Glutamatergic neuron (in vitro differentiated cells): ENCODE results near the gene APH1B. TPM values are rescaled to one million over a fixed set of nuclear protein-coding genes. Genes with fewer than 3 reads are reported as not detected.

Source experiments
- DNase-seq: peaks from one replicate; pipeline ENCODE4 v3.0.0; 2022
- H3K27ac Mint-ChIP-seq: one replicate; pipeline ENCODE4 v1.8.0; 2020; ENCODE audit warnings: mild to moderate bottlenecking, mixed read lengths, inconsistent platforms; ENCODE audit not compliant: unreplicated experiment
- H3K27me3 Mint-ChIP-seq: one replicate; pipeline ENCODE4 v1.8.0; 2020; ENCODE audit warnings: mild to moderate bottlenecking, moderate library complexity, mixed read lengths, inconsistent platforms; ENCODE audit not compliant: unreplicated experiment
- H3K36me3 Mint-ChIP-seq: one replicate; pipeline ENCODE4 v1.8.0; 2020; ENCODE audit warnings: mild to moderate bottlenecking, mixed read lengths, inconsistent platforms; ENCODE audit not compliant: unreplicated experiment
- H3K4me1 Mint-ChIP-seq: one replicate; pipeline ENCODE4 v1.8.0; 2020; ENCODE audit warnings: mild to moderate bottlenecking, low read depth, mixed read lengths, inconsistent platforms; ENCODE audit not compliant: unreplicated experiment
- H3K4me3 Mint-ChIP-seq: one replicate; pipeline ENCODE4 v1.8.0; 2020; ENCODE audit warnings: mild to moderate bottlenecking, mixed read lengths, inconsistent platforms; ENCODE audit not compliant: unreplicated experiment
- H3K9me3 Mint-ChIP-seq: one replicate; pipeline ENCODE4 v1.8.0; 2020; ENCODE audit warnings: mild to moderate bottlenecking, moderate library complexity, mixed read lengths, inconsistent platforms; ENCODE audit not compliant: unreplicated experiment
- CTCF ChIP-seq: fragments of 200-600 bp; sonication (generic); IDR thresholded peaks from one replicate; pipeline ENCODE4 v1.5.0; 2021; ENCODE audit not compliant: partially characterized antibody, unreplicated experiment
- total RNA-seq: library from RNA; stranded (reverse); fragmentation: NEBNext Ultra II Directional; extraction: Animal tissue kit (Norgen Biotek cat#: 25700); gene quantifications from one replicate; pipeline ENCODE4 v1.2.1, GENCODE V29; 2021; ENCODE audit not compliant: unreplicated experiment

The APH1B gene
- total RNA-seq, 1 donor from 2014 or later = 27.8 TPM

GRCh38 chr15:63264688-63265293, 12.6 kb upstream of the APH1B start:
- Mint-ChIP-seq H3K27me3 (no peaks in the 10 kb centered on the region), H3K4me1 (peaks cover 10% of the 10 kb centered on the region), H3K4me3 (no peak overlapping the region), H3K27ac (no peak overlapping the region), H3K9me3 (peaks cover 1% of the 10 kb centered on the region), H3K36me3 (peaks cover 4% of the 10 kb centered on the region)
- DNase-seq = no peak
- no peak for TF ChIP-seq CTCF

GRCh38 chr15:63274427-63274826, 3.0 kb upstream of the APH1B start:
- TF ChIP-seq CTCF = no peak
- Mint-ChIP-seq H3K9me3 (peaks cover 2% of the 10 kb centered on the region), H3K27me3 (peaks cover 1% of the 10 kb centered on the region), H3K27ac (peak overlapping the region; percentile 11), H3K36me3 (peaks cover 6% of the 10 kb centered on the region), H3K4me3 (peak overlapping the region; percentile 23), H3K4me1 (peaks cover 15% of the 10 kb centered on the region)
- no peak for DNase-seq

- DNase-seq = no peak
- peaks cover 2% of the 10 kb centered on the region for H3K9me3 Mint-ChIP-seq
Measured at GRCh38 chr15:63276342-63277037, 915 bp upstream of the APH1B start.

DNA sequence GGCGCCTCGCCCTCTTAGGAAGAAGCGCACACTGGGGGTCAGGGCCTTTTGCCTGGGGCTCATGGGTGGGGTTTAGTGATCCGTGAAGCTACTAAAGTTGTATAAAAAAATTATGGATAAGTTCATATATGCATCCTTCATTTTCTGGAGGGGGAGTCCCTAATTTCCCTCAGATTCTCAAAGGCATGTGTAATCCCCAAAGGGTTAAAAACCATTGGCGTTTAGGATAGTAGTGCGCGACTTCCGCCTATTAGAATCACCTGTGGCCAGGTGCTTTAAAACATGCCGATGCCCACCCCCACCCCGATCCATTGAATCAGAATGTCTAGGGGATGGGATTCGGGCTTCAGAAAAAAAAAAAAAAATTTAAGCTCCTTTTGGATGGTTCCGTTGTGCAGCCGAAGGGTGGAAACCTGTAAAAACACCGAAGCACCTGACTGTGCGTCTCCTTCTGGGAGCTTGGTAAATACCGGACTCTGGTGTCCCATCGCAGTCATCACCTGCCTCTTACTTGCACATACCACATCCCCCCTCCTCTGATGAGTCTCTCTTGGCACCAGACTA, 570 bp downstream of the APH1B start:
- H3K27me3 Mint-ChIP-seq = no peaks in the 10 kb centered on the region
- peak overlapping the region; percentile 89 for H3K4me3 Mint-ChIP-seq
- no peak overlapping the region for H3K27ac Mint-ChIP-seq
- TF ChIP-seq CTCF = no peak
- peaks cover 2% of the 10 kb centered on the region for H3K9me3 Mint-ChIP-seq
- peaks cover 15% of the 10 kb centered on the region for H3K4me1 Mint-ChIP-seq
- DNase-seq = no peak
- H3K36me3 Mint-ChIP-seq = peaks cover 3% of the 10 kb centered on the region

More at GRCh38 chr15:63276342-63277037, 915 bp upstream of the APH1B start:
- peak overlapping the region; percentile 83 for H3K4me3 Mint-ChIP-seq
- H3K4me1 Mint-ChIP-seq = peaks cover 15% of the 10 kb centered on the region
- no peak for TF ChIP-seq CTCF
- peak overlapping the region; percentile 79 for H3K27ac Mint-ChIP-seq
- H3K36me3 Mint-ChIP-seq = peaks cover 6% of the 10 kb centered on the region
- peaks cover 1% of the 10 kb centered on the region for H3K27me3 Mint-ChIP-seq

GRCh38 chr15:63283126-63283525, 5.7 kb downstream of the APH1B start:
- Mint-ChIP-seq H3K27ac (no peak overlapping the region), H3K27me3 (no peaks in the 10 kb centered on the region), H3K36me3 (no peaks in the 10 kb centered on the region), H3K4me1 (peaks cover 2% of the 10 kb centered on the region), H3K4me3 (no peak overlapping the region), H3K9me3 (no peaks in the 10 kb centered on the region)
- DNase-seq = no peak
- TF ChIP-seq CTCF = no peak
